HG02571 (cell line): Measurements from ENCODE around the gene TMEM88.

Experiments used
- ATAC-seq: cut with Tn5 transposase; IDR thresholded peaks from one replicate; pipeline ENCODE4 v1.9.1; 2021; ENCODE audit warnings: mild to moderate bottlenecking, moderate library complexity; ENCODE audit not compliant: unreplicated experiment

TMEM88 gene

GRCh38 chr17:7843536-7844291, 11.2 kb upstream of the TMEM88 start:
- no peak for ATAC-seq

GRCh38 chr17:7844292-7845154, 10.3 kb upstream of the TMEM88 start:
- peak; percentile 46 for ATAC-seq

DNA sequence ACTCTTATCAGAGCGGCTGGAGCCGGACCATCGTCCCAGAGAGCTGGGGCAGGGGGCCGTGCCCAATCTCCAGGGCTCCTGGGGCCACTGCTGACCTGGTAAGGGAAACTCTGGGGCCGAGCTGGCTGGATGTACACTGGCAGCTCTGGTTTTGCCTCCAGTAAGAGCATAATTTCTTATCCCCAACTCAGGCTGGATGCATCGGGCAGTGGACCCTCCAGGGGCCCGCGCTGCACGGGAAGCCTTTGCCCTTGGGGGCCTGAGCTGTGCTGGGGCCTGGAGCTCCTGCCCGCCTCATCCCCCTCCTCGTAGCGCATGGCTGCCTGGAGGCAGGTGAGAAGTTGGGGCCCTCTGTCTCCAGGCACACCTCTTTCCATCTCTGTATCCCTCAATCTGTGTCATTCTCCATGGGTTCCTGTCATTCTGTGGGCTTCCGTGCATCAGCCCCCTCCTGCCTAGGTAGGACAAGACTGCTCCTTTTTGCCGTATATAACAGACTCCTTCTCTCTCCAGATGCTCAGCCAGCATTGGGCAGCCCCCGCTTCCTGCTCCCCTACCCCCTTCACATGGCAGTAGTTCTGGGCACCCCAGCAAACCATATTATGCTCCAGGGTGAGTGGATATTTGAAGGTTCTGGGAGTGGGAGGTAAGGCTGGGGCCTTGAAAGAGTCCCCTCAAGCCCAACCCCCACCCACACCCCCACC, 9.4 kb upstream of the TMEM88 start:
- ATAC-seq = no peak

GRCh38 chr17:7846063-7846735, 8.7 kb upstream of the TMEM88 start:
- ATAC-seq = no peak

- no peak for ATAC-seq
These were observed 7.9 kb upstream of the TMEM88 start for GRCh38 chr17:7846765-7847661.

DNA sequence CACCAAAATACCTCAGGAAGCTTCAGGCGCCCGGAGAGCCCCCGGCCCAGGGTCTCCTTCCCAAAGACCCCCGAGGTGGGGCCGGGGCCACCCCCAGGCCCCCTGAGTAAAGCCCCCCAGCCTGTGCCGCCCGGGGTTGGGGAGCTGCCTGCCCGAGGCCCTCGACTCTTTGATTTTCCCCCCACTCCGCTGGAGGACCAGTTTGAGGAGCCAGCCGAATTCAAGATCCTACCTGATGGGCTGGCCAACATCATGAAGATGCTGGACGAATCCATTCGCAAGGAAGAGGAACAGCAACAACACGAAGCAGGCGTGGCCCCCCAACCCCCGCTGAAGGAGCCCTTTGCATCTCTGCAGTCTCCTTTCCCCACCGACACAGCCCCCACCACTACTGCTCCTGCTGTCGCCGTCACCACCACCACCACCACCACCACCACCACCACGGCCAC, 6.7 kb upstream of the TMEM88 start:
- no peak for ATAC-seq

DNA sequence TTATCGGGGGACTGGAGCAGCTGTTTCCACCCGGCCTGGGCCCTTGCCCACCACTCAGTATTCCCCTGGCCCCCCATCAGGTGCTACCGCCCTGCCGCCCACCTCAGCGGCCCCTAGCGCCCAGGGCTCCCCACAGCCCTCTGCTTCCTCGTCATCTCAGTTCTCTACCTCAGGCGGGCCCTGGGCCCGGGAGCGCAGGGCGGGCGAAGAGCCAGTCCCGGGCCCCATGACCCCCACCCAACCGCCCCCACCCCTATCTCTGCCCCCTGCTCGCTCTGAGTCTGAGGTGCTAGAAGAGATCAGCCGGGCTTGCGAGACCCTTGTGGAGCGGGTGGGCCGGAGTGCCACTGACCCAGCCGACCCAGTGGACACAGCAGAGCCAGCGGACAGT, 6.1 kb upstream of the TMEM88 start:
- ATAC-seq = no peak

DNA sequence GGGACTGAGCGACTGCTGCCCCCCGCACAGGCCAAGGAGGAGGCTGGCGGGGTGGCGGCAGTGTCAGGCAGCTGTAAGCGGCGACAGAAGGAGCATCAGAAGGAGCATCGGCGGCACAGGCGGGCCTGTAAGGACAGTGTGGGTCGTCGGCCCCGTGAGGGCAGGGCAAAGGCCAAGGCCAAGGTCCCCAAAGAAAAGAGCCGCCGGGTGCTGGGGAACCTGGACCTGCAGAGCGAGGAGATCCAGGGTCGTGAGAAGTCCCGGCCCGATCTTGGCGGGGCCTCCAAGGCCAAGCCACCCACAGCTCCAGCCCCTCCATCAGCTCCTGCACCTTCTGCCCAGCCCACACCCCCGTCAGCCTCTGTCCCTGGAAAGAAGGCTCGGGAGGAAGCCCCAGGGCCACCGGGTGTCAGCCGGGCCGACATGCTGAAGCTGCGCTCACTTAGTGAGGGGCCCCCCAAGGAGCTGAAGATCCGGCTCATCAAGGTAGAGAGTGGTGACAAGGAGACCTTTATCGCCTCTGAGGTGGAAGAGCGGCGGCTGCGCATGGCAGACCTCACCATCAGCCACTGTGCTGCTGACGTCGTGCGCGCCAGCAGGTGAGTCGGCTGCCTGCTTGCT, 5.6 kb upstream of the TMEM88 start:
- no peak for ATAC-seq

DNA sequence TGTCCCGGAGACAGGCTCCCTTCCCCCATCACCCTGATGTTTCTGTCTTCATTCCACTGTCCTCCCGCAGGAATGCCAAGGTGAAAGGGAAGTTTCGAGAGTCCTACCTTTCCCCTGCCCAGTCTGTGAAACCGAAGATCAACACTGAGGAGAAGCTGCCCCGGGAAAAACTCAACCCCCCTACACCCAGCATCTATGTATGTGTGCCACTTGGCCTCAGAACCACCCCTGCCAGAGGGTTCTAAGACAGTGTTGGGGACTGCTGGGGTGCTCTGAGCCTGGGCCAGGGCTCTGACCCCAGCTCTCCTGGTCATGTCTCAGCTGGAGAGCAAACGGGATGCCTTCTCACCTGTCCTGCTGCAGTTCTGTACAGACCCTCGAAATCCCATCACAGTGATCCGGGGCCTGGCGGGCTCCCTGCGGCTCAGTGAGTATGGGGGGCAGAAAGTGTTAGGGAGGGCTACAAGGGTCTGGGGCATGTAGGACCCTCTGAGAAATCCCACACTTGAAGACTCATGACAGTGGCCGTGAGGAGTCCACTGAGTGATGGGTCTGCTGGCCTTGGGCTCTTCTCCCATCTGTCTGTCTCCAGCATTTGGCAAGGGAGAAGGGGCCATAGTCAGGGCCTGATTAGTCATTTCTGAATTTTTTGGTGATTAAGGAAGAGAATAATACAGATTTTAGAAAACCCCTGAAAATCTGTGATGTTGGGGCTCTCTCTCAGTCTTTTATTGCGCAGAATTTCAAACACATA, 4.9 kb upstream of the TMEM88 start:
- ATAC-seq = no peak

GRCh38 chr17:7850701-7851437, 4.0 kb upstream of the TMEM88 start:
- ATAC-seq = no peak

GRCh38 chr17:7851438-7852261, 3.2 kb upstream of the TMEM88 start:
- ATAC-seq = peak; percentile 60

- no peak for ATAC-seq
These were observed 2.6 kb upstream of the TMEM88 start for GRCh38 chr17:7852262-7852670.

- no peak for ATAC-seq
These were observed 1.8 kb upstream of the TMEM88 start for GRCh38 chr17:7852919-7853690.

DNA sequence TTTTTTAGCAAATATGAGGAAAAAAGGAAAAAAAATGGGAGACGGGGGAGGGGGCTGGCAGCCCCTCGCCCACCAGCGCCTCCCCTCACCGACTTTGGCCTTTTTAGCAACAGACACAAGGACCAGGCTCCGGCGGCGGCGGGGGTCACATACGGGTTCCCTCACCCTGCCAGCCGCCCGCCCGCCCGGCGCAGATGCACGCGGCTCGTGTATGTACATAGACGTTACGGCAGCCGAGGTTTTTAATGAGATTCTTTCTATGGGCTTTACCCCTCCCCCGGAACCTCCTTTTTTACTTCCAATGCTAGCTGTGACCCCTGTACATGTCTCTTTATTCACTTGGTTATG, 1.2 kb upstream of the TMEM88 start:
- ATAC-seq = no peak

DNA sequence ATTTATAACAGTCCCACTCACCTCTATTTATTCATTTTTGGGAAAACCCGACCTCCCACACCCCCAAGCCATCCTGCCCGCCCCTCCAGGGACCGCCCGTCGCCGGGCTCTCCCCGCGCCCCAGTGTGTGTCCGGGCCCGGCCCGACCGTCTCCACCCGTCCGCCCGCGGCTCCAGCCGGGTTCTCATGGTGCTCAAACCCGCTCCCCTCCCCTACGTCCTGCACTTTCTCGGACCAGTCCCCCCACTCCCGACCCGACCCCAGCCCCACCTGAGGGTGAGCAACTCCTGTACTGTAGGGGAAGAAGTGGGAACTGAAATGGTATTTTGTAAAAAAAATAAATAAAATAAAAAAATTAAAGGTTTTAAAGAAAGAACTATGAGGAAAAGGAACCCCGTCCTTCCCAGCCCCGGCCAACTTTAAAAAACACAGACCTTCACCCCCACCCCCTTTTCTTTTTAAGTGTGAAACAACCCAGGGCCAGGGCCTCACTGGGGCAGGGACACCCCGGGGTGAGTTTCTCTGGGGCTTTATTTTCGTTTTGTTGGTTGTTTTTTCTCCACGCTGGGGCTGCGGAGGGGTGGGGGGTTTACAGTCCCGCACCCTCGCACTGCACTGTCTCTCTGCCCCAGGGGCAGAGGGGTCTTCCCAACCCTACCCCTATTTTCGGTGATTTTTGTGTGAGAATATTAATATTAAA, 638 bp upstream of the TMEM88 start:
- ATAC-seq = no peak

GRCh38 chr17:7855660-7856010, 769 bp downstream of the TMEM88 start:
- no peak for ATAC-seq
